ENCODE data around the gene CFAP210. TPM values are rescaled to one million over a fixed set of nuclear protein-coding genes. Genes with fewer than 3 reads are reported as not detected.

CFAP210 gene
- total RNA-seq, 4 donors from 2014 or later: not detected

DNA sequence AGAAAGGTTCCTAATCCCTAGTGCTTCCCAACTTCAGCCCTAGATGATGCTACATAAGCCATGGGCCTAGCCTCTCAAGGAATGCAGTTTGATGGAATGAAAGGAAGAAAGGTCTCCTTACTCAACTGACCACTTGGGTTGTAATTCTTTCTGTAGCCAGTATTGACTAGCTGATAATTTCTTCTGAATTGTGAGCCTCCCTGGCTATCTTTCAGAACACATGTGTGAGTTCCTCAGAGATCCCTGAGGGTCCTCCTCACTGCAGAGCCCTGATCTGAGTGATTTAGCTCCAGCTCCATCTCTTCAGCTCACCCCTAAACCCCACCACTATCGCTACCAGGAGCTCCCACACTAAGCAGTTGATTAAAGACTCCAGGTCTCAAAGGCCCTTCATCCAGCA lies 31.5 kb downstream of the CFAP210 start:
- no peak for DNase-seq (ENCODE audit: low spot score in 2 of 2)
- WGBS, 2 donors: 89 to 100% methylated on average over 1 of the region's 1 CpG
- no peak for TF ChIP-seq POLR2A (IDR thresholded peaks at IDR 0.05)
- TF ChIP-seq CTCF (IDR thresholded peaks at IDR 0.05): no peak
- intact Hi-C loops (cut with DNase I; ENCODE audit: low total_unique reads): no loop called here
- H3K4me3 ChIP-seq (ENCODE audit: low read depth, poor library complexity, severe bottlenecking): no peak overlapping the region

- WGBS, 2 donors: 58 to 69% methylated on average over 3 of the region's 3 CpGs
- intact Hi-C loops (cut with DNase I; ENCODE audit: low total_unique reads): no loop called here
- DNase-seq (ENCODE audit: low spot score in 2 of 2): no peak
- no peak overlapping the region for H3K4me3 ChIP-seq (ENCODE audit: low read depth, poor library complexity, severe bottlenecking)
- TF ChIP-seq POLR2A (IDR thresholded peaks at IDR 0.05) (no peak), CTCF (IDR thresholded peaks at IDR 0.05) (no peak)
Measured at GRCh38 chr2:169661265-169661664, 32.9 kb downstream of the CFAP210 start.

DNA sequence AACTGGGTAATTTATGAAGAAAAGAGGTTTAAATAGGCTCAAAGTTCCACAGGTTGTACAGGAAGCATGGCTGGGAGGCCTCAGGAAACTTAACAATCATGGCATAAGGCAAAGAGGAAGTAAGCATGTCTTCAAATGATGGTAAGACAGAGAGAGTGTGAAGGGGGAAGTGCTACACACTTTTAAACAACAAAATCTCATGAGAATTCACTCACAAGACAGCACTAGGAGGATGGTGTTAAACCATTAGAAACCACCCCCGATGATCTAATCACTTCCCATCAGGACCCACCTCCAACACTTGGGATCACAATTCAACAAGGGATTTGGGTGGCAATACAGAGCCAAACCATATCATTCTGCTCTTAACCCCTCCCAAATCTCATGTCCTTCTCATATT lies 34.9 kb downstream of the CFAP210 start:
- no peak for DNase-seq (ENCODE audit: low spot score in 2 of 2)
- intact Hi-C loops (cut with DNase I; ENCODE audit: low total_unique reads): no loop called here
- 68 to 73% methylated on average over 1 of the region's 1 CpG for WGBS, 2 donors
- no peak for TF ChIP-seq POLR2A (IDR thresholded peaks at IDR 0.05)
- TF ChIP-seq CTCF (IDR thresholded peaks at IDR 0.05): no peak
- H3K4me3 ChIP-seq (ENCODE audit: low read depth, poor library complexity, severe bottlenecking): no peak overlapping the region

DNA sequence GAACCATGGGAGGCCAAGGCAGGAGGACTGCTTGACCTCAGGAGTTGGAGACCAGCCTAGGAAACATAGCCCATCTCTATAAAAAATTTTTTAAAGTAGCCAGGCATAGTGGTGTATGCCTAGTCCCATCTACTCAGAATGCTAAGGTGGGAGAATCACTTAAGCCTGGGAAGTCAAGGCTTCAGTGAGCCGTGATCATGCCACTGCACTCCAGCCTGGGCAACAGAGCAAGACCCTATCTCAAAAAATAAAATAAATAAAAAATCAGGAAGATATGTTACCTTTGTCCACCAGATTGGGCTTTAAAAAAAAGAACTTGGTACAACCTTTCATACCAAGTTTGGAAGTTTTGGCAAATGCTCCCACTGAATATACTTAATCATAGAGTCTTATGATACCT lies 35.3 kb downstream of the CFAP210 start:
- 94 to 95% methylated on average over 1 of the region's 1 CpG for WGBS, 2 donors

GRCh38 chr2:169656164-169656563 lies 38.0 kb downstream of the CFAP210 start:
- intact Hi-C loops (cut with DNase I; ENCODE audit: low total_unique reads): no loop called here
- WGBS, 2 donors: 75 to 77% methylated on average over 3 of the region's 3 CpGs
- TF ChIP-seq CTCF (IDR thresholded peaks at IDR 0.05): no peak
- no peak for TF ChIP-seq POLR2A (IDR thresholded peaks at IDR 0.05)
- no peak for DNase-seq (ENCODE audit: low spot score in 2 of 2)
- H3K4me3 ChIP-seq (ENCODE audit: low read depth, poor library complexity, severe bottlenecking): no peak overlapping the region

More for the DNA sequence above, 35.3 kb downstream of the CFAP210 start:
- no peak for DNase-seq (ENCODE audit: low spot score in 2 of 2)
- TF ChIP-seq POLR2A (IDR thresholded peaks at IDR 0.05) (no peak), CTCF (IDR thresholded peaks at IDR 0.05) (no peak)
- intact Hi-C loops (cut with DNase I; ENCODE audit: low total_unique reads): no loop called here
- H3K4me3 ChIP-seq (ENCODE audit: low read depth, poor library complexity, severe bottlenecking): no peak overlapping the region

DNA sequence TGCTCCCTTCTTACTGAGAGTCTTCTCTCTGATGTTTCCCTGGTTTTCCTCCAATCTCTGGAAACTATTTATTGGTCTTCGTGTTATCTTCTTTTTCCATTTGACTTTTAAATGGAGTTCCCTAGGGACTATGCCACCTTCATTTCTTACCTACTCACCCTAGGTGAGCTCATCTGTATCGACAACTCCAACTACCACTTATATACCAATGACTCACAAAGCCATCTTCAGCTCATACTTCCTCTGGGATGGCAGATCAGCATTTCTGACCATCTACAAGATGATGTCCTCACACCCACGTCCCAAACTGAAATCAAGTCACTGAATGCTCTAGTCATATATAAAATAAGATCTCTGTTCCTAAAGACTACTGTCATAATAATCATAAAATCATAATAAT lies 40.6 kb downstream of the CFAP210 start:
- H3K4me3 ChIP-seq (ENCODE audit: low read depth, poor library complexity, severe bottlenecking): no peak overlapping the region
- no peak for DNase-seq (ENCODE audit: low spot score in 2 of 2)
- TF ChIP-seq CTCF (IDR thresholded peaks at IDR 0.05): no peak
- intact Hi-C loops (cut with DNase I; ENCODE audit: low total_unique reads): no loop called here
- 75 to 76% methylated on average over 3 of the region's 3 CpGs for WGBS, 2 donors
